ENCODE data around the gene HEPACAM2. TPM values are rescaled to one million over a fixed set of nuclear protein-coding genes. Genes with fewer than 3 reads are reported as not detected.

Gene HEPACAM2
- total and polyA plus RNA-seq, 2 experiments from 2014 or later: not detected

DNA sequence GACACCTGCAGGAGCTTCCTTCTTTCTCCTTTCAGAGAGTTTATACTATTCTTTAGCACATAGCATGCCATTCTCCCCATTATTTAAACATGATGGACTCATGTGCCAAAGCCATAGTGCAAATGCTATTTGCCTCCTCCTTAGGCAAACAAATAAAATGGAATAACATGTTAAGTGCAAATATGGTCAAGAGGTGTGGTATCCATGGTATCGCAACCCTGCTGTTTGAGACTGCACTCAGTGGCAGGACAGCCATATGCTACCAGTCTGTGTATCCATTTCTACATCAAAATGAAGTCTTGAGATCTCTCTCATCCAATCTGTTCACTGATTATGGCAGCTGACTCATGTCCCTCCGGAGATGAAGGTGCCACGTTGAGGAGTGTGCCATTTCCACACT lies 22.8 kb downstream of the HEPACAM2 start:
- in situ Hi-C loops (cut with MboI): no loop called here
- Histone ChIP-seq H3K4me1 (ENCODE audit: insufficient read depth) (no peaks in the 10 kb centered on the region), H2AFZ (no peak overlapping the region), H3K4me2 (ENCODE audit: unreplicated experiment) (no peak overlapping the region), H3F3A (ENCODE audit: insufficient read depth) (no peaks in the 10 kb centered on the region), H3K9ac (no peak overlapping the region), H4K20me1 (ENCODE audit: insufficient read depth) (no peaks in the 10 kb centered on the region), H3K27ac (no peak overlapping the region), H3K36me3 (ENCODE audit: low read depth) (no peaks in the 10 kb centered on the region), H3K9me3 (ENCODE audit: low read depth) (no peaks in the 10 kb centered on the region), H3K79me2 (ENCODE audit: insufficient read depth) (no peaks in the 10 kb centered on the region), H3K4me3 (no peak overlapping the region), H3K9me2 (ENCODE audit: insufficient read depth) (no peaks in the 10 kb centered on the region), H3K27me3 (replicated peaks; ENCODE audit: insufficient read depth) (peaks cover 33% of the 10 kb centered on the region; the same call in 1 of the 2 replicates)
- DNase-seq: no peak
- TF ChIP-seq EZH2phosphoT487 (IDR thresholded peaks at IDR 0.05; ENCODE audit: insufficient read depth, low read depth): no peak
- TF ChIP-seq EZH2 (IDR thresholded peaks at IDR 0.05; ENCODE audit: insufficient read depth, poor library complexity, severe bottlenecking): no peak
- 60% methylated on average over 3 of the region's 3 CpGs for WGBS, 2 experiments (ENCODE audit: low coverage in 1 of 2, low lambda C conversion rate in 2 of 2, missing lambda C conversion rate in 2 of 2)

DNA sequence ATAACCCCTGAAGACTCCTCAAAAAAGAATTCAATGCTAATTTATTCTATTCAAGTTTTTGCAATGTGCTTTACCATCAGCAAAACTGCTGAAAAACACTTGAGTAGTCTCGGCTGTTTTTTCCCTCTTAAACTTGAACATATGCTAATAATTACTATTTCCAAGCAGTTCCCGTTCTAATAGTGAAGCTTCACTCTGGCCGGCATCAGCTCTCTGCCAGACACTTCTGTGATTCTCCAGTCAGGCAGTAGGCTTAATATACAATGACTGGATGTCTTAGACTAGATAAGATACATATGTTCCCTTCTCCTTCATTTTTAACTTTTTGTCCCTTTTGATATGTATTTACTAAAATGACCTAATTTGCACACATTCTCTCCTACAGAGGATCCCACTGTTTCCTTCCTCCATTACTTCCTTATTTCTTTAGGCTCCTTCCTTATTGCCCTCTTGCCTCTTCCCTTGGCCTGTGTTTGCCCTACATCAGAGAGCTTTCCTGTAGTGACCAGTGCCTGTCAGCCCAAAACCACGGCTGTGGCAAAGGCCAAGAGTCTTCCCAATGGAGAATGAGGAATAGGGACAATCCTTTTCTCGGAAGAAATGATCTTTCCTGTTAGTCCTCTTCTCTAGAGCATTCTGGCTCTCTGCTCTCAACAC lies 23.5 kb downstream of the HEPACAM2 start:
- no peak overlapping the region for H3K27ac ChIP-seq
- in situ Hi-C loops (cut with MboI): no loop called here
- 17 to 23% methylated on average over 5 of the region's 5 CpGs for WGBS, 2 experiments (ENCODE audit: low coverage in 1 of 2, low lambda C conversion rate in 2 of 2, missing lambda C conversion rate in 2 of 2)
- no peaks in the 10 kb centered on the region for H4K20me1 ChIP-seq (ENCODE audit: insufficient read depth)
- DNase-seq: no peak
- H3K36me3 ChIP-seq (ENCODE audit: low read depth): no peaks in the 10 kb centered on the region
- peaks cover 28% of the 10 kb centered on the region; the same call in 1 of the 2 replicates for H3K27me3 ChIP-seq (replicated peaks; ENCODE audit: insufficient read depth)
- H3K9ac ChIP-seq: no peak overlapping the region
- no peaks in the 10 kb centered on the region for H3K79me2 ChIP-seq (ENCODE audit: insufficient read depth)
- no peaks in the 10 kb centered on the region for H3F3A ChIP-seq (ENCODE audit: insufficient read depth)
- TF ChIP-seq EZH2 (IDR thresholded peaks at IDR 0.05; ENCODE audit: insufficient read depth, poor library complexity, severe bottlenecking) (no peak), EZH2phosphoT487 (IDR thresholded peaks at IDR 0.05; ENCODE audit: insufficient read depth, low read depth) (no peak)
- H3K4me3 ChIP-seq: no peak overlapping the region
- no peak overlapping the region for H3K4me2 ChIP-seq (ENCODE audit: unreplicated experiment)
- no peak overlapping the region for H2AFZ ChIP-seq
- H3K4me1 ChIP-seq (ENCODE audit: insufficient read depth): no peaks in the 10 kb centered on the region
- H3K9me3 ChIP-seq (ENCODE audit: low read depth): no peaks in the 10 kb centered on the region
- H3K9me2 ChIP-seq (ENCODE audit: insufficient read depth): no peaks in the 10 kb centered on the region

DNA sequence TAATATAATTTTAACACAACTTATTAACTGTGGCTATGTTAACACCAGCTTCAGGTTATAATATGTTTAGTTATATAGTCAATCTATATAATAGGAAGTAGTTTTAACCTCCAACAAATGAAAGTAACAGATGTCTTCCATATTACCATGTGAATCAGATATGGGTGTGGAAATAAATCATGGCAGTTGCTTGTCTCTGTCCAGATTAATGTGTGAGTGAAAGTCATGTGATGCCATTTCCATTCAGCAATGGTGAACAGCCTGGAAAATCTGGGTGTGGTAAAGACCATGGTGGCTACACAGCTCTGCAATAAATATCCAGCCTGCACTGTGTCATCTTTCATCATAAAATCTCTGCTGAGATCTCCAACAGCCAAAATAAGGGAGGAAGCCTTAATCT lies 27.8 kb downstream of the HEPACAM2 start:
- TF ChIP-seq EZH2phosphoT487 (IDR thresholded peaks at IDR 0.05; ENCODE audit: insufficient read depth, low read depth) (no peak), EZH2 (IDR thresholded peaks at IDR 0.05; ENCODE audit: insufficient read depth, poor library complexity, severe bottlenecking) (no peak)
- Histone ChIP-seq H3K36me3 (ENCODE audit: low read depth) (no peaks in the 10 kb centered on the region), H3K4me3 (no peak overlapping the region), H3K27me3 (replicated peaks; ENCODE audit: insufficient read depth) (peaks cover 5% of the 10 kb centered on the region; the same call in 1 of the 2 replicates), H3F3A (ENCODE audit: insufficient read depth) (no peaks in the 10 kb centered on the region), H3K27ac (no peak overlapping the region), H4K20me1 (ENCODE audit: insufficient read depth) (no peaks in the 10 kb centered on the region), H3K4me2 (ENCODE audit: unreplicated experiment) (no peak overlapping the region), H3K9me3 (ENCODE audit: low read depth) (no peaks in the 10 kb centered on the region), H3K9me2 (ENCODE audit: insufficient read depth) (no peaks in the 10 kb centered on the region), H3K79me2 (ENCODE audit: insufficient read depth) (no peaks in the 10 kb centered on the region), H3K9ac (no peak overlapping the region), H2AFZ (no peak overlapping the region), H3K4me1 (ENCODE audit: insufficient read depth) (no peaks in the 10 kb centered on the region)
- DNase-seq: no peak
- in situ Hi-C loops (cut with MboI): no loop called here

DNA sequence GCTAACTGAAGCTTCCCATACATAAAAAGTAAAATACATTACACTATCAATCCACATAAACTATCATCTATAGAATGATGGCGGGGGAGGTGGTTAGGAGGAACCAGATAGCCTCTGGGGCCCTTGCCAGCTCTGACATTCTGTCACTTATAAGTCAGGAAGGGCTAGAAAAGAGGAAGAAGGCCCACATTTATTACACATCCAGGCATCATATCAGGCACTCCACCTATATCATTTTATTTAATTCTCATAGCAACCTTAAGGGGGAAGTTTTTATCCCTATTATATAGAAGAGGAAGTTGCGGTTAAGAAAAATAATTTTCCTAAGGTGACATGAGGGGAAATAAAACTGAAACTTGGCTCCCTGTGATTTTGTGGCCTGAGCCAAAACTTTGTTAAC lies 29.9 kb downstream of the HEPACAM2 start:
- Histone ChIP-seq H3K4me1 (ENCODE audit: insufficient read depth) (no peaks in the 10 kb centered on the region), H4K20me1 (ENCODE audit: insufficient read depth) (no peaks in the 10 kb centered on the region), H3K4me3 (no peak overlapping the region), H3K79me2 (ENCODE audit: insufficient read depth) (no peaks in the 10 kb centered on the region), H3K27ac (no peak overlapping the region), H3K9me3 (ENCODE audit: low read depth) (no peaks in the 10 kb centered on the region), H3F3A (ENCODE audit: insufficient read depth) (no peaks in the 10 kb centered on the region), H3K27me3 (replicated peaks; ENCODE audit: insufficient read depth) (peaks cover 15% of the 10 kb centered on the region), H3K9me2 (ENCODE audit: insufficient read depth) (no peaks in the 10 kb centered on the region), H3K4me2 (ENCODE audit: unreplicated experiment) (no peak overlapping the region), H3K9ac (no peak overlapping the region), H2AFZ (no peak overlapping the region), H3K36me3 (ENCODE audit: low read depth) (no peaks in the 10 kb centered on the region)
- no peak for DNase-seq
- 70 to 83% methylated on average over 2 of the region's 2 CpGs for WGBS, 2 experiments (ENCODE audit: low coverage in 1 of 2, low lambda C conversion rate in 2 of 2, missing lambda C conversion rate in 2 of 2)
- no peak for TF ChIP-seq EZH2phosphoT487 (IDR thresholded peaks at IDR 0.05; ENCODE audit: insufficient read depth, low read depth)
- in situ Hi-C loops (cut with MboI): no loop called here

DNA sequence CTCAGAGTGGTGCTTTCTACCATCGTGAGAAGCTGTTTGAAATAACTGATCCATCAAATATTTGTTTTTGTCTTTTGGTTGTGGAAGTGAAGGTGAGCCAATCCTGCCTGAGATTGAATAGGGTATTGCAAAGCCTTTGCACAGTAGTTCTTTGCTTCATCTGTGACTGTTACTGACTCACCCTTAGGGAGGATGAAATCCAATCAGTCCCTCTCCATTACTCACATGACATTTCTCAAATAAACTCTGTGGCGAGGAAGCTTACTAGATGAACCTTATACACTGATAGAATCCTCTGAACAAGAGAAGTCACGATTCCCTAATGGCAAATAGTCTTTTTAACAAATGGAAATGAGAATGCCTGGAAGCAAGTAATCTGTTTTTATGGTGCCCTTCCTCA lies 31.9 kb downstream of the HEPACAM2 start:
- DNase-seq: peak; percentile 68
- Histone ChIP-seq H3K4me2 (ENCODE audit: unreplicated experiment) (no peak overlapping the region), H3F3A (ENCODE audit: insufficient read depth) (no peaks in the 10 kb centered on the region), H3K9me3 (ENCODE audit: low read depth) (no peaks in the 10 kb centered on the region), H4K20me1 (ENCODE audit: insufficient read depth) (no peaks in the 10 kb centered on the region), H3K36me3 (ENCODE audit: low read depth) (no peaks in the 10 kb centered on the region), H3K9me2 (ENCODE audit: insufficient read depth) (no peaks in the 10 kb centered on the region), H3K27me3 (replicated peaks; ENCODE audit: insufficient read depth) (peaks cover 30% of the 10 kb centered on the region), H3K4me3 (no peak overlapping the region), H2AFZ (no peak overlapping the region), H3K9ac (no peak overlapping the region), H3K27ac (no peak overlapping the region), H3K4me1 (ENCODE audit: insufficient read depth) (no peaks in the 10 kb centered on the region), H3K79me2 (ENCODE audit: insufficient read depth) (no peaks in the 10 kb centered on the region)
- in situ Hi-C loops (cut with MboI): no loop called here
- 34 to 35% methylated on average over 3 of the region's 3 CpGs for WGBS, 2 experiments (ENCODE audit: low coverage in 1 of 2, low lambda C conversion rate in 2 of 2, missing lambda C conversion rate in 2 of 2)
- TF ChIP-seq EZH2 (IDR thresholded peaks at IDR 0.05; ENCODE audit: insufficient read depth, poor library complexity, severe bottlenecking) (no peak), EZH2phosphoT487 (IDR thresholded peaks at IDR 0.05; ENCODE audit: insufficient read depth, low read depth) (no peak)

All from GM23248 (cell line).